Fibroblast of lung (primary cell): ENCODE results near the gene RSRP1. TPM values are rescaled to one million over a fixed set of nuclear protein-coding genes. Genes with fewer than 3 reads are reported as not detected.

ENCODE experiments used
- DNase-seq, 2 donors: peaks; one replicate each; pipeline versions ENCODE4 v3.0.0 to v3.0.0-alpha.2; 2010; ENCODE audit warnings: low read depth in 2 of 2
- H2AFZ ChIP-seq: 2 replicates; pipeline ENCODE4 v1.5.1; 2012; ENCODE audit warnings: low read length, control low read depth, inconsistent platforms
- H3K27ac ChIP-seq: 2 replicates; pipeline ENCODE4 v1.5.1; 2011; ENCODE audit warnings: low read length, control low read depth; ENCODE audit not compliant: insufficient read depth
- H3K27me3 ChIP-seq: 2 replicates; pipeline ENCODE4 v1.5.1; 2011; ENCODE audit warnings: mild to moderate bottlenecking, low read length; ENCODE audit not compliant: control insufficient read depth, insufficient read depth
- H3K36me3 ChIP-seq: 2 replicates; pipeline ENCODE4 v1.5.1; 2011; ENCODE audit warnings: low read length; ENCODE audit not compliant: control insufficient read depth, insufficient read depth
- H3K4me1 ChIP-seq: 2 replicates; pipeline ENCODE4 v1.5.1; 2011; ENCODE audit warnings: low read length; ENCODE audit not compliant: control insufficient read depth, insufficient read depth; ENCODE audit errors: extremely low read depth
- H3K4me2 ChIP-seq: 2 replicates; pipeline ENCODE4 v1.5.1; 2011; ENCODE audit warnings: low read length, control low read depth; ENCODE audit not compliant: insufficient read depth; ENCODE audit errors: extremely low read depth
- H3K4me3 ChIP-seq, 4 experiments: fragments of 200-600 bp in 1 of 4; sonication (generic) in 1 of 4; replicated peaks in 1 of 4; 2 replicates each; pipeline ENCODE4 v1.5.1; 2011 to 2016; ENCODE audit warnings: low read length in 4 of 4, low read depth in 3 of 4, mild to moderate bottlenecking in 3 of 4, control low read depth in 2 of 4, inconsistent platforms in 1 of 4, mixed read lengths in 1 of 4; ENCODE audit not compliant: insufficient read depth in 1 of 4; ENCODE audit errors: control extremely low read depth in 1 of 4
- H3K79me2 ChIP-seq: 2 replicates; pipeline ENCODE4 v1.5.1; 2012; ENCODE audit warnings: mild to moderate bottlenecking, low read length, inconsistent platforms; ENCODE audit not compliant: control insufficient read depth, insufficient read depth
- H3K9ac ChIP-seq: 2 replicates; pipeline ENCODE4 v1.5.1; 2011; ENCODE audit warnings: mild to moderate bottlenecking, low read length, control low read depth; ENCODE audit not compliant: insufficient read depth
- H3K9me3 ChIP-seq: 2 replicates; pipeline ENCODE4 v1.5.1; 2012; ENCODE audit warnings: low read depth, low read length; ENCODE audit not compliant: control insufficient read depth, insufficient read depth
- H4K20me1 ChIP-seq: 2 replicates; pipeline ENCODE4 v1.5.1; 2011; ENCODE audit warnings: low read length; ENCODE audit not compliant: control insufficient read depth, insufficient read depth; ENCODE audit errors: extremely low read depth
- EZH2 ChIP-seq: IDR thresholded peaks from 2 replicates; pipeline ENCODE4 v1.5.1; 2012; ENCODE audit warnings: low read length, control low read depth, mild to moderate bottlenecking; ENCODE audit errors: missing control alignments
- polyA plus RNA-seq, 2 donors: library from polyadenylated mRNA; depleted of rRNA in 1 of 2; stranded (reverse) in 1 of 2; unstranded in 1 of 2; fragments of >200 nt; gene quantifications; 2 replicates each; pipeline ENCODE4 v1.2.1, GENCODE V29; 2011 to 2012; ENCODE audit warnings: missing spikeins in 1 of 2
- total RNA-seq: library from RNA; depleted of rRNA; stranded (reverse); fragments of >200 nt; gene quantifications from 2 replicates; pipeline ENCODE4 v1.2.1, GENCODE V29; 2014
- TF ChIP-seq, protein P1 (sequence below), 2 donors: IDR thresholded peaks in 1 of 2; conservative IDR thresholded peaks in 1 of 2; 1 replicate in 1 of 2; 2 replicates in 1 of 2; pipeline ENCODE4 v1.5.1; 2011 to 2012; ENCODE audit warnings: low read length in 2 of 2, control low read depth in 1 of 2, inconsistent platforms in 1 of 2, low read depth in 1 of 2, mild to moderate bottlenecking in 1 of 2

RSRP1 gene
- total and polyA plus RNA-seq, 2 donors (not counting 1 experiment from before 2014, with no cell fraction given) = 37.9 to 123 TPM

GRCh38 chr1:25208092-25208491 lies 39.2 kb downstream of the RSRP1 start:
- Histone ChIP-seq H3K4me3 (no peak overlapping the region), H3K4me2 (no peak overlapping the region), H2AFZ (no peak overlapping the region), H3K27ac (no peak overlapping the region), H3K27me3 (no peaks in the 10 kb centered on the region), H3K36me3 (no peaks in the 10 kb centered on the region), H3K9ac (no peak overlapping the region), H3K4me1 (no peaks in the 10 kb centered on the region), H3K79me2 (no peaks in the 10 kb centered on the region), H3K9me3 (no peaks in the 10 kb centered on the region), H4K20me1 (no peaks in the 10 kb centered on the region)
- no peak for DNase-seq
- TF ChIP-seq EZH2 = no peak
- TF ChIP-seq, protein P1, sequence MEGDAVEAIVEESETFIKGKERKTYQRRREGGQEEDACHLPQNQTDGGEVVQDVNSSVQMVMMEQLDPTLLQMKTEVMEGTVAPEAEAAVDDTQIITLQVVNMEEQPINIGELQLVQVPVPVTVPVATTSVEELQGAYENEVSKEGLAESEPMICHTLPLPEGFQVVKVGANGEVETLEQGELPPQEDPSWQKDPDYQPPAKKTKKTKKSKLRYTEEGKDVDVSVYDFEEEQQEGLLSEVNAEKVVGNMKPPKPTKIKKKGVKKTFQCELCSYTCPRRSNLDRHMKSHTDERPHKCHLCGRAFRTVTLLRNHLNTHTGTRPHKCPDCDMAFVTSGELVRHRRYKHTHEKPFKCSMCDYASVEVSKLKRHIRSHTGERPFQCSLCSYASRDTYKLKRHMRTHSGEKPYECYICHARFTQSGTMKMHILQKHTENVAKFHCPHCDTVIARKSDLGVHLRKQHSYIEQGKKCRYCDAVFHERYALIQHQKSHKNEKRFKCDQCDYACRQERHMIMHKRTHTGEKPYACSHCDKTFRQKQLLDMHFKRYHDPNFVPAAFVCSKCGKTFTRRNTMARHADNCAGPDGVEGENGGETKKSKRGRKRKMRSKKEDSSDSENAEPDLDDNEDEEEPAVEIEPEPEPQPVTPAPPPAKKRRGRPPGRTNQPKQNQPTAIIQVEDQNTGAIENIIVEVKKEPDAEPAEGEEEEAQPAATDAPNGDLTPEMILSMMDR (conservative IDR thresholded peaks at IDR 0.05 in 1 of 2, IDR thresholded peaks at IDR 0.05 in 1 of 2; ENCODE audit: low read depth in 1 of 2, low read length in 2 of 2) = no peak

DNA sequence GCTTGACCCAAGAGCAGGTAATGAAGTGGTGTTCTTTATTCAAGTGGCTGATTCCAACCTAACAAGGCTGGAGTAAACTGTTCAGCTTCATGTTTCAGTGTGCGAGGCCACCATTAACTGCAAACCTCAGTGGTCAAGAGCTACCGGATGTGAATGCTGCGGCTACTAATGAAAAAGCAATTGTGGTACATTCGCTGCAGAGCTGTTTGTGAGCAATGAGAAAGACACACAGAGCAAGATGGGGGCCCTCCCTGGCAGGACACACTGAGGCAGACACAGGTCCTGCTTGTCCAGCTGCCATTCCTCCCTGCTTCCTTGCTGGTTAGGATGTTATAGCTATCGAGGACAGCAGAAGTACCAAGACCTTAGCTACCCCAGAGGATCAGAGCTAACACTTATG lies 41.1 kb downstream of the RSRP1 start:
- no peak for DNase-seq
- no peaks in the 10 kb centered on the region for H3K27me3 ChIP-seq
- H3K4me2 ChIP-seq = no peak overlapping the region
- no peak overlapping the region for H2AFZ ChIP-seq
- H3K27ac ChIP-seq = no peak overlapping the region
- no peaks in the 10 kb centered on the region for H3K79me2 ChIP-seq
- H3K4me1 ChIP-seq = no peaks in the 10 kb centered on the region
- H4K20me1 ChIP-seq = no peaks in the 10 kb centered on the region
- no peaks in the 10 kb centered on the region for H3K9me3 ChIP-seq
- H3K9ac ChIP-seq = no peak overlapping the region
- no peaks in the 10 kb centered on the region for H3K36me3 ChIP-seq
- TF ChIP-seq, protein P1 (conservative IDR thresholded peaks at IDR 0.05 in 1 of 2, IDR thresholded peaks at IDR 0.05 in 1 of 2; ENCODE audit: low read depth in 1 of 2, low read length in 2 of 2) = no peak
- no peak for TF ChIP-seq EZH2
- H3K4me3 ChIP-seq = no peak overlapping the region

DNA sequence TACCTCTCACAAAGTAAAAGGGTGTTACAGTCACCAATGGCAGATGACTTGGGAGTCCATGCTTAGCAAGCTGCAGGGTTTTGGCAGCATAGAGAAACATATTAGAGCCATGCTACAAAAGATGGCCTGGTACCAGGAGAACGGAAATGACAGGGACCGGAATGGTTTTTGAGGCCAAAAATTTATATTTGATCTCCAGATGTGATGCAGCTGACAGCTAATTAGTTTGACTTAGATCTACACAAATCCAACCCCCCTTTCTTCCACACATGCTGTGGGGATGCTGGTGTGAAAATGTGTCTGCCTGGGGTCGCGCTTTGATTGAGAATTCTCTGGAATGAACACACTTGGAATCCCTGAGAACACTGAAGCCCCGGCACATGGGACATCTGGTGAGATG lies 41.5 kb downstream of the RSRP1 start:
- Histone ChIP-seq H3K27me3 (peaks cover 2% of the 10 kb centered on the region), H3K9me3 (no peaks in the 10 kb centered on the region), H3K36me3 (no peaks in the 10 kb centered on the region), H3K4me1 (no peaks in the 10 kb centered on the region), H3K27ac (no peak overlapping the region), H3K79me2 (no peaks in the 10 kb centered on the region), H3K4me2 (no peak overlapping the region), H4K20me1 (no peaks in the 10 kb centered on the region), H3K4me3 (no peak overlapping the region), H3K9ac (no peak overlapping the region), H2AFZ (no peak overlapping the region)
- DNase-seq = no peak
- TF ChIP-seq, protein P1 (conservative IDR thresholded peaks at IDR 0.05 in 1 of 2, IDR thresholded peaks at IDR 0.05 in 1 of 2; ENCODE audit: low read depth in 1 of 2, low read length in 2 of 2) = no peak
- TF ChIP-seq EZH2 = no peak
